ENCODE results near the gene TNFRSF1B. TPM values are rescaled to one million over a fixed set of nuclear protein-coding genes. Genes with fewer than 3 reads are reported as not detected.

Gene TNFRSF1B
- total RNA-seq, 1 experiment from 2014 or later = 0.61 TPM

DNA sequence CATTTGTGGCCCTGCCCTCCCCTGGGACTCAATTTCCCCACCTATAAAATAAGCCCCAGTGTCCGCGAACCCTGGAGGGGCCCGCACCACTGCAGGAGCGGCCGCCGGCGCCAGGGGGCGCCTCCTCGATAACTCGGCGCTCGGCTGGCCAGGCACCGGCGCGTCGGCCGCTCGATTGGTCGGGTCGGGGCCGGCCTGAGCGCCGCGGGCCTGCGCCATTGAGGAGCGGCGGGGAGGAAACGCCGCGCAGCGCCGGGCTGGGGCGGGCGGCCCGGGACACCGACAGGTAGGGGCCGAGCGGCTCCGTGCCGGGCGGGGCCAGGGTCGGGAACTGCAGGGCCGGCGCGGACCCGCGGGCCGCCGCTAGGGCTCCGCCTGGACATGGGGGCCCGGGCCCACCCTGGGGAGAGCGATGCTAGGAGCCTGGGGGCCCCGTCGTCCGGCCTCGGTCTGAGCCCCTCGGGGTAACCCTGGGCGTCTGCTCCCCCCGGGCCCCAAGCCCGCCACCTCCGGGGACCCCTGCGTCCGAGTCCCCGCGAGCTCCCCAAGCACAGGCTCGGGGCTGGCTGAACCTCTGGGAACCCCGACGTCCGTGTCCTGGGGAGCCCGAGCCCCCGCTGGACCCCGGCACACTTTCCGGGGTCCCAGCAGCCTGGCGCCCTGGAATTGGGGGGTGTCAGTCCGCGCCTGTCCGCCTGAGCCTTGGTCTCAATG, 63.2 kb downstream of the TNFRSF1B start, which contains the start of gene VPS13D (continued):
- TF ChIP-seq ELF1 (IDR thresholded peaks at IDR 0.05; ENCODE audit: borderline replicate concordance, low read depth) (no peak), SIN3A (IDR thresholded peaks at IDR 0.05; ENCODE audit: low read depth) (peak; percentile 41; the same call in 1 of the 2 replicates)
- TF ChIP-seq, protein P1, sequence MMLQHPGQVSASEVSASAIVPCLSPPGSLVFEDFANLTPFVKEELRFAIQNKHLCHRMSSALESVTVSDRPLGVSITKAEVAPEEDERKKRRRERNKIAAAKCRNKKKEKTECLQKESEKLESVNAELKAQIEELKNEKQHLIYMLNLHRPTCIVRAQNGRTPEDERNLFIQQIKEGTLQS (IDR thresholded peaks at IDR 0.05) = no peak

DNA sequence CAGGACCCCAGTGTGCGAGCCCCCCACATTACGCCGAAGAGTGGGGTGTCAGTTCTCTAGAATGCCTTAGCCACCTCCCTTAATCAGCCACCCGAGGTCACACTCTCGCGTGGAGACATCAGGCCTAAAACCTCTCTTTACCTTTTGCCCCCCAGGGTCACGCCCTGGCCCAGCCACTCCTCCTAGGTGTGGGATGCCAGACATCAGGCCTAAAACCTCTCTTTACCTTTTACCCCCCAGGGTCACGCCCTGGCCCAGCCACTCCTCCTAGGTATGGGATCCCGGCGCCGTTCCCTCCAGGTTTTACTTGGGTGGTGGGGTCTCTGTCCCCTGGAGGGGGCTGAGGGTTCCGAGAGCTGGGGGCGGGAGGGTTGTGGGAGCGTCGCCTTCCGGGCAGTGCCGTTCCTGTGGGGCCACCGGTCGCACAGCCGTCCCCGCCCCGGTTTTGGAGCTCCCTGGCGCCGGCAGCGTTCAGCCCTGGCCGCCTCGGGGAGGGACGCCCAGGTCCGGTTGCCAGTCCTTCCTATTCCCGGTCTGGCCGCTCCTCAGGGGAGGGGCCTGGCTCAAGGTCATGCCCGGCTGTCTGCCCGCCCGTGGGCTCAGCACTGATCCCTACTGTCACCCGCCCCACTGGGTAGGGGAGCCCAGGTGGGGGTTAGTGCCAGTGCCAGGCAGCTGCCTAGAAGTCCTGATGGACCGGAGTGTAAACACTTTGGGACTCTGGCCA, 63.9 kb downstream of the TNFRSF1B start:
- no peaks in the 10 kb centered on the region for H3K27me3 ChIP-seq (ENCODE audit: insufficient read depth, low read length)
- peak overlapping the region; percentile 90 for H3K4me2 ChIP-seq (ENCODE audit: low read length)
- H3K79me2 ChIP-seq (ENCODE audit: insufficient read depth, low read length) = peaks cover 39% of the 10 kb centered on the region
- H3K4me1 ChIP-seq (ENCODE audit: control insufficient read depth in 1 of 2, insufficient read depth in 2 of 2, low read length in 2 of 2) = peaks cover 16 to 24% of the 10 kb centered on the region in 2 experiments
- H3K9me3 ChIP-seq (ENCODE audit: control insufficient read depth in 1 of 2, insufficient read depth in 1 of 2, low read depth in 1 of 2, low read length in 2 of 2) = no peaks in the 10 kb centered on the region
- no peaks in the 10 kb centered on the region for H3K9me2 ChIP-seq (ENCODE audit: insufficient read depth)
- BruUV-seq (replicated peaks) = no TSS peak
- ChIA-PET CTCF (no interaction called here), POLR2A (interaction anchor here (1.2 kb wide), 1 partner anchor 16 kb away, joined by 3 read pairs; no protein-coding TSS in a partner anchor), RAD21 (ENCODE audit: low non-redundant PET in 1 of 2, low total read pairs in 2 of 2, uncharacterized antibody in 2 of 2, unreplicated experiment in 2 of 2) (no interaction called here)
- no peak overlapping the region for H2AFZ ChIP-seq (ENCODE audit: low read depth, low read length, poor library complexity, severe bottlenecking)
- ATAC-seq (peak; percentile 42), DNase-seq (ENCODE audit: low read depth, low spot score) (no peak)
- H3K36me3 ChIP-seq (ENCODE audit: control insufficient read depth in 1 of 2, insufficient read depth in 2 of 2, low read length in 2 of 2) = no peaks in the 10 kb centered on the region
- TF ChIP-seq SP1 (IDR thresholded peaks at IDR 0.05; ENCODE audit: low read depth) = no peak
- TF ChIP-seq EZH2phosphoT487 (IDR thresholded peaks at IDR 0.05; ENCODE audit: borderline replicate concordance) = no peak
- no peak for TF ChIP-seq POLR2AphosphoS5 (IDR thresholded peaks at IDR 0.05; ENCODE audit: low read depth, low read length)
- TF ChIP-seq FOSL1 (IDR thresholded peaks at IDR 0.05; ENCODE audit: low read depth) = no peak
- H3K4me3 ChIP-seq (replicated peaks in 1 of 2; ENCODE audit: low read depth in 1 of 2, low read length in 2 of 2) = peak overlapping the region; percentile 93 to 94
- H4K20me1 ChIP-seq (ENCODE audit: insufficient read depth) = no peaks in the 10 kb centered on the region
- peak overlapping the region; percentile 80 for H3K9ac ChIP-seq (ENCODE audit: low read length)
- peak overlapping the region; percentile 63 for H3K27ac ChIP-seq (ENCODE audit: low read depth, low read length)
- intact Hi-C loops (cut with micrococcal nuclease) = no loop called here
